ENCODE data around the gene TRIM22. TPM values are rescaled to one million over a fixed set of nuclear protein-coding genes. Genes with fewer than 3 reads are reported as not detected.
"Not testable (repeated sequence)": the region's sequence is repeated elsewhere in the genome, so short reads cannot be mapped to it uniquely, and the experiment has no call there.

TRIM22 gene
- 86.7 TPM for total RNA-seq

- intact Hi-C loops (cut with DNase I): no loop called here
- ATAC-seq (peak; percentile 90), DNase-seq (ENCODE audit: low spot score) (peak; percentile 72)
Observed at GRCh38 chr11:5689551-5689983, at the start of gene TRIM22. Gene TRIM22, plus strand, starts transcription at chr11:5689790. Its CDS starts 6,443 bp downstream, at chr11:5696233.

GRCh38 chr11:5639953-5640352, 49.6 kb upstream of the TRIM22 start:
- no peak for ATAC-seq
- intact Hi-C loops (cut with DNase I): no loop called here
- no peak for DNase-seq (ENCODE audit: low spot score)

GRCh38 chr11:5643585-5643984, 46.0 kb upstream of the TRIM22 start:
- no peak for DNase-seq (ENCODE audit: low spot score)
- intact Hi-C loops (cut with DNase I): no loop called here
- no peak for ATAC-seq

- intact Hi-C loops (cut with DNase I): no loop called here
- ATAC-seq: no peak
Observed at GRCh38 chr11:5646139-5646538, 43.5 kb upstream of the TRIM22 start.

GRCh38 chr11:5655474-5655873, 34.1 kb upstream of the TRIM22 start:
- intact Hi-C loops (cut with DNase I): no loop called here
- no peak for ATAC-seq
- DNase-seq (ENCODE audit: low spot score): no peak

More at GRCh38 chr11:5646139-5646538, 43.5 kb upstream of the TRIM22 start:
- DNase-seq (ENCODE audit: low spot score): no peak

GRCh38 chr11:5656956-5657355, 32.6 kb upstream of the TRIM22 start:
- intact Hi-C loops (cut with DNase I); ATAC-seq; DNase-seq (ENCODE audit: low spot score): not testable (repeated sequence)

GRCh38 chr11:5658318-5658717, 31.3 kb upstream of the TRIM22 start:
- DNase-seq (ENCODE audit: low spot score) (no peak), ATAC-seq (no peak)
- intact Hi-C loops (cut with DNase I): no loop called here

GRCh38 chr11:5663511-5663910, 26.1 kb upstream of the TRIM22 start:
- ATAC-seq (no peak), DNase-seq (ENCODE audit: low spot score) (no peak)
- intact Hi-C loops (cut with DNase I): no loop called here

GRCh38 chr11:5665051-5665570, 24.5 kb upstream of the TRIM22 start:
- ATAC-seq: no peak
- intact Hi-C loops (cut with DNase I): no loop called here

GRCh38 chr11:5665746-5666401, 23.7 kb upstream of the TRIM22 start:
- ATAC-seq (peak; percentile 76), DNase-seq (ENCODE audit: low spot score) (no peak)
- intact Hi-C loops (cut with DNase I): no loop called here

More at GRCh38 chr11:5665051-5665570, 24.5 kb upstream of the TRIM22 start:
- DNase-seq (ENCODE audit: low spot score): no peak

- no peak for DNase-seq (ENCODE audit: low spot score)
- intact Hi-C loops (cut with DNase I): no loop called here
- ATAC-seq: peak; percentile 63
Observed at GRCh38 chr11:5666402-5666793, 23.2 kb upstream of the TRIM22 start.

GRCh38 chr11:5671831-5672230, 17.8 kb upstream of the TRIM22 start:
- ATAC-seq (no peak), DNase-seq (ENCODE audit: low spot score) (no peak)
- intact Hi-C loops (cut with DNase I): no loop called here

- DNase-seq (ENCODE audit: low spot score): no peak
- ATAC-seq: no peak
- intact Hi-C loops (cut with DNase I): no loop called here
Observed at GRCh38 chr11:5674391-5674790, 15.2 kb upstream of the TRIM22 start.

GRCh38 chr11:5679811-5680210, 9.8 kb upstream of the TRIM22 start:
- intact Hi-C loops (cut with DNase I): no loop called here
- DNase-seq (ENCODE audit: low spot score) (no peak), ATAC-seq (no peak)

- DNase-seq (ENCODE audit: low spot score); ATAC-seq; intact Hi-C loops (cut with DNase I): not testable (repeated sequence)
Observed at GRCh38 chr11:5682890-5683441, 6.6 kb upstream of the TRIM22 start.

GRCh38 chr11:5683620-5684019, 6.0 kb upstream of the TRIM22 start:
- DNase-seq (ENCODE audit: low spot score); intact Hi-C loops (cut with DNase I); ATAC-seq: not testable (repeated sequence)

- no peak for DNase-seq (ENCODE audit: low spot score)
- intact Hi-C loops (cut with DNase I): no loop called here
- ATAC-seq: no peak
Observed at GRCh38 chr11:5684036-5684645, 5.4 kb upstream of the TRIM22 start.

- DNase-seq (ENCODE audit: low spot score): peak; percentile 88
- peak; percentile 97 for ATAC-seq
- intact Hi-C loops (cut with DNase I): no loop called here
Observed at GRCh38 chr11:5684646-5685362, 4.8 kb upstream of the TRIM22 start, which contains the start of gene TRIM5. Gene TRIM5, minus strand, starts transcription at chr11:5685074. Its CDS starts 4,897 bp downstream, at chr11:5680177.

- DNase-seq (ENCODE audit: low spot score) (no peak), ATAC-seq (no peak)
- intact Hi-C loops (cut with DNase I): no loop called here
Observed at GRCh38 chr11:5686426-5686825, 3.2 kb upstream of the TRIM22 start.

All from sciatic nerve (tissue), 2 donors.